NT2/D1 (cell line): ENCODE data around the gene CDH5.

Experiments used
- SUZ12 ChIP-seq: IDR thresholded peaks from 2 replicates; pipeline ENCODE4 v1.6.1; 2011; ENCODE audit not compliant: insufficient read length, insufficient read depth; ENCODE audit errors: extremely low read depth
- ZNF274 ChIP-seq: IDR thresholded peaks from 2 replicates; pipeline ENCODE4 v1.6.1; 2011; ENCODE audit warnings: mild to moderate bottlenecking, low read depth, low read length

DNA sequence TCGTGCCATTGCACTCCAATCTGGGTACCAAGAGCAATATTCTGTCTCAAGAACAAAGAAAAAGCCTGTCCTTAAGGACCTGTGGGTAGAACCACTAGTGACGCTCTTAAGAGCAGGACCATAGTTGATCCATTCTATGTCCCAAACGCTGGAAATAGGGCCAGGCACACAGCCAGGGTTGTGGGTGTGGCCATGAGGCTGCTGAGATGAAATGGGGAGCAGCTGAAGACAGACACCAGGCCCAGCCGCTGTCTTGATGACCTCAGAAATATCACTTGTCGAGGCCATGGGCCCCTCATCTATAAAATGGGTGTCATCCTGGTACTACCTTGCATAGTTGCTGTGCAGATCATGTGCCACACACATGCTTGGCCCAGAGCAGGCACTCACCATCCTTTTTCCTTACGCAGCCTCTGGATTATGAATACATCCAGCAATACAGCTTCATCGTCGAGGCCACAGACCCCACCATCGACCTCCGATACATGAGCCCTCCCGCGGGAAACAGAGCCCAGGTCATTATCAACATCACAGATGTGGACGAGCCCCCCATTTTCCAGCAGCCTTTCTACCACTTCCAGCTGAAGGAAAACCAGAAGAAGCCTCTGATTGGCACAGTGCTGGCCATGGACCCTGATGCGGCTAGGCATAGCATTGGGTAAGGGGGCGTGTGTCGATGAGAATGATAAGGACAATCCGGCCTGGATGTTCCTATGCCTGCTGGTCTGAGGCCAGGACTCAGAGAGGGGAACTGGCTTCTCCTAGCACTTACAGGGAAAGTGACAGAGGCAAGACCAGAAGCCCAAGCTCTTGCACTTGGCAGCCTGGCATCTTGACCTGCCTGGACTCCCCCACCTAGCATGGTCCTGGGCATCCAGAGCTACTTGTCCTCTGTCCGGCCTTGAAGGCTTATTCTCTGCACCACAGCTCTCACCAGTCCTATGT lies 25.5 kb downstream of the CDH5 start:
- no peak for TF ChIP-seq ZNF274
- no peak for TF ChIP-seq SUZ12
